Measurements from ENCODE around the gene TAGLN2.

GRCh38 chr1:159945483-159946241, 20.4 kb upstream of the TAGLN2 start, which contains the start of gene IGSF9:
- 0 out of 2 replicates have a peak, but pooled peaks have one; percentile 45 for TF ChIP-seq MYC (IDR thresholded peaks at IDR 0.05; ENCODE audit: borderline replicate concordance, low read length)
- no peak for TF ChIP-seq POLR2A (IDR thresholded peaks at IDR 0.05; ENCODE audit: low read length)
- no peak for TF ChIP-seq MAFK (IDR thresholded peaks at IDR 0.05; ENCODE audit: partially characterized antibody)
- peak; percentile 60 for TF ChIP-seq CTCF (IDR thresholded peaks at IDR 0.05)
- TF ChIP-seq E2F6 (IDR thresholded peaks at IDR 0.05; ENCODE audit: borderline replicate concordance, low read depth): peak; percentile 75
- TF ChIP-seq JUN (IDR thresholded peaks at IDR 0.05): no peak
- no peak for TF ChIP-seq CEBPB (IDR thresholded peaks at IDR 0.05)

Measured in A549 (cell line).